Neural crest cell (in vitro differentiated cells): ENCODE measurements around the gene ZNF85. TPM values are rescaled to one million over a fixed set of nuclear protein-coding genes. Genes with fewer than 3 reads are reported as not detected.
"Not testable (repeated sequence)": the region's sequence is repeated elsewhere in the genome, so short reads cannot be mapped to it uniquely, and the experiment has no call there.

Experiments used
- DNase-seq: peaks from one replicate; pipeline ENCODE4 v3.0.0; 2021; ENCODE audit warnings: low read depth, mixed read lengths, low spot score
- H3K27ac Mint-ChIP-seq: one replicate; pipeline ENCODE4 v1.8.0; 2021; ENCODE audit warnings: mild to moderate bottlenecking, mixed read lengths; ENCODE audit not compliant: unreplicated experiment
- H3K27me3 Mint-ChIP-seq: 2 replicates; pipeline ENCODE4 v1.8.0; 2021; ENCODE audit warnings: low read depth, mild to moderate bottlenecking, mixed read lengths
- H3K36me3 Mint-ChIP-seq: 2 replicates; pipeline ENCODE4 v1.8.0; 2021; ENCODE audit warnings: low read depth, mild to moderate bottlenecking, mixed read lengths
- H3K4me1 Mint-ChIP-seq: 2 replicates; pipeline ENCODE4 v1.8.0; 2021; ENCODE audit warnings: mixed read lengths
- H3K4me3 Mint-ChIP-seq: one replicate; pipeline ENCODE4 v1.8.0; 2021; ENCODE audit warnings: mild to moderate bottlenecking, mixed read lengths
- H3K9me3 Mint-ChIP-seq: 2 replicates; pipeline ENCODE4 v1.8.0; 2021; ENCODE audit warnings: mixed read lengths
- total RNA-seq: library from RNA; stranded (reverse); gene quantifications from 2 replicates; pipeline ENCODE4 v1.2.1, GENCODE V29; 2021
- TF ChIP-seq, protein P1 (sequence below): fragments of 200-600 bp; sonication (generic); conservative IDR thresholded peaks from 2 replicates; pipeline ENCODE4 v1.5.0; 2021; ENCODE audit warnings: antibody characterized with exemption, mild to moderate bottlenecking

Gene ZNF85
- total RNA-seq, 1 donor from 2014 or later, result 24.4 TPM

DNA sequence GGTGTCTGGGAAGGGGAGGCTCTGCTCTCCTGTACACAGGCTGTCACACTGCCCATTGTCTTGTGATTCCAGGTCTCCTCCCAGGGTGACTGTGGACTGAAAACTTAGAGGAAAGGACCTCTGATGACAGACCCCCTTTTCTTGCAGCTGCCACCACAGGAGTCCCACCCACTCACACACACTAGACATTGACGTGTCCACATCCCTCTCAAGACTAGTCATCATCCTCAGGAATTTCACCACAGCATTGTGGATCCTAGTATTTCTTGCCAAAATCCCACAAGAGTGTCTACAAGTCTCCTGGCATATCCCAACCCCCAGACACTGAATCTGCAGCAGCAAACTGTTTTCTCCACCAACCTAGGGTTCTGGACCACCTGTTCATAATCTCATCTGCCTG lies 5.3 kb downstream of the ZNF85 start:
- peaks cover 40% of the 10 kb centered on the region for H3K4me1 Mint-ChIP-seq
- no peak for DNase-seq
- H3K27me3 Mint-ChIP-seq, result no peaks in the 10 kb centered on the region
- peak overlapping the region; percentile 50 for H3K4me3 Mint-ChIP-seq
- TF ChIP-seq, protein P1, sequence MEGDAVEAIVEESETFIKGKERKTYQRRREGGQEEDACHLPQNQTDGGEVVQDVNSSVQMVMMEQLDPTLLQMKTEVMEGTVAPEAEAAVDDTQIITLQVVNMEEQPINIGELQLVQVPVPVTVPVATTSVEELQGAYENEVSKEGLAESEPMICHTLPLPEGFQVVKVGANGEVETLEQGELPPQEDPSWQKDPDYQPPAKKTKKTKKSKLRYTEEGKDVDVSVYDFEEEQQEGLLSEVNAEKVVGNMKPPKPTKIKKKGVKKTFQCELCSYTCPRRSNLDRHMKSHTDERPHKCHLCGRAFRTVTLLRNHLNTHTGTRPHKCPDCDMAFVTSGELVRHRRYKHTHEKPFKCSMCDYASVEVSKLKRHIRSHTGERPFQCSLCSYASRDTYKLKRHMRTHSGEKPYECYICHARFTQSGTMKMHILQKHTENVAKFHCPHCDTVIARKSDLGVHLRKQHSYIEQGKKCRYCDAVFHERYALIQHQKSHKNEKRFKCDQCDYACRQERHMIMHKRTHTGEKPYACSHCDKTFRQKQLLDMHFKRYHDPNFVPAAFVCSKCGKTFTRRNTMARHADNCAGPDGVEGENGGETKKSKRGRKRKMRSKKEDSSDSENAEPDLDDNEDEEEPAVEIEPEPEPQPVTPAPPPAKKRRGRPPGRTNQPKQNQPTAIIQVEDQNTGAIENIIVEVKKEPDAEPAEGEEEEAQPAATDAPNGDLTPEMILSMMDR, result no peak
- H3K27ac Mint-ChIP-seq, result peak overlapping the region; percentile 27
- peaks cover 3% of the 10 kb centered on the region for H3K9me3 Mint-ChIP-seq
- H3K36me3 Mint-ChIP-seq, result peaks cover 50% of the 10 kb centered on the region

DNA sequence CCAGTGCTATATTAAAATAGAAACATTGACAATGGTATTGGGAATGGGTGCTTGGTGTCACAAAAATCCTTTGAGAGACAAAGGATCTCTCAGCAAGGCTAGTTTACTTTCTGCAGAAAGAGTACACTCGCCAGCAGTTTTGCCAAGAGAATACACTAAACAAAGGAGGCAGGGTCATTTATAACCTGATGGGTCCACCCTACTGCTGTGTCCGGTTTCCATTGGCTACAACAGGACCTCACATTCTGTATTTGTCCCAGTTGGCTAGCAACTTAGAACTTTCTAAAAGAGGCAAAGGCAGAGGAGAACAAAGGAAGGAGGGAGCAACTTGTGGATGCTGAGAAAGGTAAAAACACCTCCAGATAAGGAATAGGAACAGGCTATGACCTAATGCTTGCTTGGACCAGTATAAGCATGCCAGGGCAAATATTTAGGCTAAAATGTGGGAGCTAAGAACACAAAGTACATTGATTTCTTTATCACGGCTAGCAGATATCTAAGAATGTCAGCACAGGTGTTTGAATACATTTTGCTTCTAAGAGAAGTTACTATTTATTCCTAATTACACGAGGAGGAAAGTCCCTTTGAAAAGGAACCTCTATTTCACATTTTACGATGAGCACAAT lies 13.4 kb downstream of the ZNF85 start:
- not testable (repeated sequence) for H3K4me1 Mint-ChIP-seq, DNase-seq, H3K27ac Mint-ChIP-seq, H3K9me3 Mint-ChIP-seq, H3K27me3 Mint-ChIP-seq, H3K4me3 Mint-ChIP-seq
- H3K36me3 Mint-ChIP-seq, result peaks cover 56% of the 10 kb centered on the region

DNA sequence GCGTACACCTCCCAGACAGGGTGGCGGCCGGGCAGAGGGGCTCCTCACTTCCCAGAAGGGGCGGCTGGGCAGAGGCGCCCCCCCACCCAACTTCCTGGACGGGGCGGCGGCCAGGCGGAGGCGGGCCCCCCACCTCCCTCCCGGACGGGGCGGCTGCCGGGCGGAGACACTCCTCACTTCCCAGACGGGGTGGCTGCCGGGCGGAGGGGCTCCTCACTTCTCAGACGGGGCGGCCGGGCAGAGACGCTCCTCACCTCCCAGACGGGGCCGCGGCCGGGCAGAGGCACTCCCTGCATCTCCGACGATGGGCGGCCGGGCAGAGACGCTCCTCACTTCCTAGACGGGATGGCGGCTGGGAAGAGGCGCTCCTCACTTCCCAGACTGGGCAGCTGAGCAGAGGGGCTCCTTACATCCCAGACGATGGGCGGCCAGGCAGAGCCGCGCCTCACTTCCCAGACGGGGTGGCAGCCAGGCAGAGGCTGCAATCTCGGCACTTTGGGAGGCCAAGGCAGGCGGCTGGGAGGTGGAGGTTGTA lies 29.6 kb downstream of the ZNF85 start:
- peaks cover 30% of the 10 kb centered on the region for H3K36me3 Mint-ChIP-seq
- H3K4me3 Mint-ChIP-seq, H3K27ac Mint-ChIP-seq, H3K27me3 Mint-ChIP-seq, H3K9me3 Mint-ChIP-seq, H3K4me1 Mint-ChIP-seq, DNase-seq: not testable (repeated sequence)

DNA sequence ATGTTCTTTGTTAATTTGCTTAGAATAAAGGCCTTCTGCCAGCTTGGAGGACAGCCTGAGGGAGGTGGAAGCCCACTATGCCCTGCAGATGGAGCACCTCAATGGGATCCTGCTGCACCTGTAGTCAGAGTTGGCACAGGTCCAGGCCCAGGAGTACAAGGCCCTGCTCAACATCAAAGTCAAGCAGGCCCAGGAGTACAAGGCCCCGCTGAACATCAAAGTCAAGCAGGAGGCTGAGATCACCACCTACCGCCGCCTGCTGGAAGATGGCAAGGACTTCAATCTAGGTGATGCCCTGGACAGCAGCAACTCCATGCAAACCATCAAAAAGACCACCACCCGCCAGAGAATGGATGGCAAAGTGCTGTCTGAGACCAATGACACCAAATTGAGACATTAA lies 41.7 kb downstream of the ZNF85 start:
- DNase-seq, result no peak
- peaks cover 13% of the 10 kb centered on the region for H3K9me3 Mint-ChIP-seq
- H3K4me3 Mint-ChIP-seq, result no peak overlapping the region
- no peaks in the 10 kb centered on the region for H3K36me3 Mint-ChIP-seq
- TF ChIP-seq, protein P1, result no peak
- no peak overlapping the region for H3K27ac Mint-ChIP-seq
- H3K4me1 Mint-ChIP-seq, result no peaks in the 10 kb centered on the region
- H3K27me3 Mint-ChIP-seq, result no peaks in the 10 kb centered on the region

DNA sequence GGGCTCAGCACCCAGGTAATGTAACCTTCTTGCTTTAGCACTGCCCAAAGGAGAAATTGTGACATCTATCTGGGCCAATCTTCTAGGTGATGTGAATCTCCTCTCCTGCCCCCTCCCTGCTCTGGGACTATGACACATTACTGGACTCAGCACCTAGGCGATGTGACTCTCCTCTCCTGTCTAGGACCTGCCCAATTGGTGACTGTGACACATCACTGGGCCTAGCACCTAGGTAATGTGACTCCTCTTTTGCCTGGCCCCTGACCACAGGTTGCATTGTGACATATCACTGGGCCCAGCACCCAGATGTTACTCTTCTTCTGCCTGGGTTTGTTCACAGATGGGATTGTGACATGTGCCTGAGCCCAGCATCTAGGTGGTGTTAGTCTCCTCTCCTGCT lies 45.0 kb downstream of the ZNF85 start:
- Mint-ChIP-seq H3K36me3 (no peaks in the 10 kb centered on the region), H3K27me3 (no peaks in the 10 kb centered on the region), H3K27ac (no peak overlapping the region), H3K4me3 (no peak overlapping the region), H3K4me1 (no peaks in the 10 kb centered on the region), H3K9me3 (peaks cover 3% of the 10 kb centered on the region)
- no peak for DNase-seq
- TF ChIP-seq, protein P1, result no peak

DNA sequence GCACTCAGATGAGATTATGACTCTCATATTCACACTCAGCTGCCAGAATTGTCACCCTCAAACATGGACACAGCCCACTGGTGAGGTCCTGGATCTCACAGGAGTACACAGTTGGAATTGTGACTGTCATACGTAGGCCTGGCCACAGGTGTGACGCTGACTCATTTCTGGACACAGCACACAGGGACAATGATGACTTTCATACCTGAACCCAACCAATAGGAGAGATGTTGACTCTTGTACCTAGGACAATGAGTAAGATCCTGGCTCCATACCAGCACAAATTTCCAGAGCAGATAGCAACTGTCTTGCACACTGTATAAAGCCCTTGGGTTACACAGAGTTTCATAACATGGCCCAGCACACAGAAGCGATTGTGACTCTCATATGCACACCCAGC lies 46.4 kb downstream of the ZNF85 start:
- DNase-seq, result no peak
- Mint-ChIP-seq H3K27ac (no peak overlapping the region), H3K9me3 (no peaks in the 10 kb centered on the region), H3K4me3 (no peak overlapping the region), H3K36me3 (no peaks in the 10 kb centered on the region), H3K4me1 (no peaks in the 10 kb centered on the region), H3K27me3 (no peaks in the 10 kb centered on the region)
- TF ChIP-seq, protein P1, result no peak
